Measurements from ENCODE around the gene PRRT4. TPM values are rescaled to one million over a fixed set of nuclear protein-coding genes. Genes with fewer than 3 reads are reported as not detected.

PRRT4 gene
- total RNA-seq, 1 experiment from 2014 or later = 0.24 TPM

DNA sequence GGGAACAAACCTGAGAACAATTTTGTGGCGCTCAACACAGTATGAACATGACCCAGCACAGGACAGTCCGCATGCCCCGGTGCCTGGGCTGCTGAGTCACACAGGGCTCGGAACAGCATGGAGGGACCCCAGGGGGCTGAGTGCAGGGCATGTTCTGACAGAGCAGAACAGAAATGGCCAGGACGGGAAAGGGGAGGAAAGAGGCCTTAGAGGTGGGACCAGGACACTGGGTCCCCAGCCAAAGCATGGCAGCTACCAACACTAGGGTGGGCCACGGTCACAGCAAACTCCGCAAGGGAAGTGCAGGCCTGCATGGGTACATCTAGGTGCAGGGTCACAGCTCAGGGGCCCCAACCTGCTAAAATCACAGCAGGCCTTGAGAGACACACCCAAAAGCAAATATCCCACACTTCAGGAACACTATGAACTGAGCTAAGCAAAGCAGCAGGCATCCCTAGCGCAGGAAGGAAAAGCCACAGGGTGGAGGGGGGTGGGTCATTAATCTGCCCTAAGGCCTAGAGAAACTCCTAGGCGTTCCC lies 42.7 kb upstream of the PRRT4 start:
- Histone ChIP-seq H3K4me1 (ENCODE audit: insufficient read depth, low read length) (peaks cover 4% of the 10 kb centered on the region; the same call in 1 of the 2 replicates), H3K56ac (ENCODE audit: insufficient read length, low read depth, low read length) (no peak overlapping the region), H4K5ac (ENCODE audit: insufficient read length, low read depth, low read length) (no peak overlapping the region), H3K79me2 (ENCODE audit: insufficient read depth, low read length) (no peaks in the 10 kb centered on the region), H4K91ac (ENCODE audit: insufficient read length, low read depth, low read length) (no peak overlapping the region), H3K27ac (ENCODE audit: insufficient read length, low read depth, low read length) (no peak overlapping the region), H3K18ac (ENCODE audit: insufficient read length, low read depth, low read length) (no peak overlapping the region), H2BK15ac (ENCODE audit: low read depth, low read length) (no peak overlapping the region), H2BK12ac (ENCODE audit: insufficient read length, low read depth, low read length) (no peak overlapping the region), H3K14ac (ENCODE audit: insufficient read depth, low read length) (no peak overlapping the region), H3K23me2 (ENCODE audit: insufficient read length, low read depth, low read length, poor library complexity, severe bottlenecking) (peaks cover 7% of the 10 kb centered on the region), H3K9ac (ENCODE audit: extremely low read depth, insufficient read length, low read length) (no peak overlapping the region), H2AFZ (ENCODE audit: low read length) (no peak overlapping the region), H2BK20ac (ENCODE audit: low read depth, low read length, poor library complexity, severe bottlenecking) (no peak overlapping the region), H3K4me2 (ENCODE audit: insufficient read depth, insufficient read length, low read length) (no peak overlapping the region), H4K8ac (replicated peaks; ENCODE audit: insufficient read length, low read depth, low read length) (no peak overlapping the region), H3K4ac (ENCODE audit: low read depth, low read length) (no peak overlapping the region), H3K79me1 (ENCODE audit: insufficient read depth, low read depth, low read length, poor library complexity, severe bottlenecking) (no peaks in the 10 kb centered on the region), H3T11ph (ENCODE audit: low read length) (no peak overlapping the region), H4K20me1 (ENCODE audit: control insufficient read depth, insufficient read depth, insufficient read length) (peaks cover 4% of the 10 kb centered on the region), H2AK5ac (ENCODE audit: insufficient read length, low read length) (no peak overlapping the region), H3K9me3 (ENCODE audit: control insufficient read depth, low read depth, low read length) (no peaks in the 10 kb centered on the region), H3K27me3 (ENCODE audit: insufficient read depth, low read length) (peaks cover 28% of the 10 kb centered on the region), H3K23ac (ENCODE audit: insufficient read length, low read depth, low read length) (no peak overlapping the region), H2BK5ac (ENCODE audit: insufficient read length, low read length) (no peak overlapping the region), H2BK120ac (ENCODE audit: low read depth, low read length, poor library complexity, severe bottlenecking) (no peak overlapping the region)
- WGBS (ENCODE audit: extremely low coverage, insufficient read length, low lambda C conversion rate) = no CpG with 5 or more reads among the region's 9 CpGs
- Mint-ChIP-seq H3K4me3 (peak overlapping the region; percentile 53 to 82), H3K4me1 (peaks cover 32 to 35% of the 10 kb centered on the region in 2 experiments), H3K36me3 (ENCODE audit: insufficient read depth in 1 of 3, low read depth in 3 of 3) (peaks cover 0 to 17% (median 12%) of the 10 kb centered on the region in 3 experiments; a peak in 6 of 7 replicates), H3K27ac (no peak overlapping the region; a peak in 1 of 7 replicates), H3K27me3 (ENCODE audit: low read depth) (peaks cover 59% of the 10 kb centered on the region), H3K9me3 (no peaks in the 10 kb centered on the region; a peak in 1 of 5 replicates)
- DNase-seq = no peak
- TF ChIP-seq, protein P1, sequence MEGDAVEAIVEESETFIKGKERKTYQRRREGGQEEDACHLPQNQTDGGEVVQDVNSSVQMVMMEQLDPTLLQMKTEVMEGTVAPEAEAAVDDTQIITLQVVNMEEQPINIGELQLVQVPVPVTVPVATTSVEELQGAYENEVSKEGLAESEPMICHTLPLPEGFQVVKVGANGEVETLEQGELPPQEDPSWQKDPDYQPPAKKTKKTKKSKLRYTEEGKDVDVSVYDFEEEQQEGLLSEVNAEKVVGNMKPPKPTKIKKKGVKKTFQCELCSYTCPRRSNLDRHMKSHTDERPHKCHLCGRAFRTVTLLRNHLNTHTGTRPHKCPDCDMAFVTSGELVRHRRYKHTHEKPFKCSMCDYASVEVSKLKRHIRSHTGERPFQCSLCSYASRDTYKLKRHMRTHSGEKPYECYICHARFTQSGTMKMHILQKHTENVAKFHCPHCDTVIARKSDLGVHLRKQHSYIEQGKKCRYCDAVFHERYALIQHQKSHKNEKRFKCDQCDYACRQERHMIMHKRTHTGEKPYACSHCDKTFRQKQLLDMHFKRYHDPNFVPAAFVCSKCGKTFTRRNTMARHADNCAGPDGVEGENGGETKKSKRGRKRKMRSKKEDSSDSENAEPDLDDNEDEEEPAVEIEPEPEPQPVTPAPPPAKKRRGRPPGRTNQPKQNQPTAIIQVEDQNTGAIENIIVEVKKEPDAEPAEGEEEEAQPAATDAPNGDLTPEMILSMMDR (conservative IDR thresholded peaks at IDR 0.05) = no peak

Measured in H9 (cell line).